HepG2 (cell line): ENCODE measurements around the gene ADORA2B. TPM values are rescaled to one million over a fixed set of nuclear protein-coding genes. Genes with fewer than 3 reads are reported as not detected.

ENCODE experiments used
- ATAC-seq: fragments of 200-7000 bp; cut with Tn5 transposase; 3 replicates; pipeline ENCODE4 v1.9.1; 2020; ENCODE audit warnings: mild to moderate bottlenecking, moderate library complexity
- BruUV-seq: library from RNA; stranded (reverse); fragments of 400-500 nt; replicated peaks from 2 replicates; lab custom pipeline; 2021; lab: Mats Ljungman, UMichigan
- CTCF ChIA-PET: fragments of 300-600 bp; formaldehyde crosslinking; extraction: SDS; loops from one replicate; lab custom pipeline; 2021; ENCODE audit warnings: low total read pairs, inconsistent platforms, low intra/inter-chr PET ratio; lab: Yijun Ruan, JAX
- POLR2A ChIA-PET: fragments of 350-600 bp; sonication (Branson Sonifier 250); formaldehyde crosslinking; loops from one replicate; lab custom pipeline; 2020; ENCODE audit warnings: antibody characterized with exemption, inconsistent platforms; lab: Yijun Ruan, JAX
- DNase-seq: peaks from one replicate; pipeline ENCODE4 v3.0.0-alpha.2; 2015; ENCODE audit warnings: low spot score
- FAIRE-seq: peaks from 3 replicates; lab custom pipeline; 2011; peaks lifted over from hg19 to GRCh38; lab: Jason Lieb, UNC
- H2AFZ ChIP-seq: one replicate; pipeline ENCODE4 v1.6.1; 2011; ENCODE audit warnings: low read length, inconsistent platforms
- H3K27ac ChIP-seq: fragments of 300-600 bp; 3 replicates; pipeline ENCODE4 v1.8.0; 2011; ENCODE audit warnings: mixed run types, mild to moderate bottlenecking, mixed read lengths, low read length, inconsistent platforms; ENCODE audit not compliant: insufficient read depth; ENCODE audit errors: extremely low read length
- H3K27me3 ChIP-seq, 2 experiments: fragments of 200-600 bp in 1 of 2; 2 replicates in 1 of 2; 3 replicates in 1 of 2; pipeline versions ENCODE4 v1.6.0 to v1.8.0; 2011; ENCODE audit warnings: low read length in 2 of 2, mild to moderate bottlenecking in 2 of 2, moderate library complexity in 2 of 2, inconsistent platforms in 1 of 2; ENCODE audit not compliant: insufficient read depth in 2 of 2, control insufficient read depth in 1 of 2
- H3K36me3 ChIP-seq, 2 experiments: fragments of 200-600 bp in 1 of 2; replicated peaks in 1 of 2; 2 replicates in 1 of 2; 3 replicates in 1 of 2; pipeline versions ENCODE4 v1.5.1 to v1.8.0; 2011; ENCODE audit warnings: low read length in 2 of 2, inconsistent platforms in 1 of 2; ENCODE audit not compliant: insufficient read depth in 2 of 2, control insufficient read depth in 1 of 2
- H3K4me1 ChIP-seq: 2 replicates; pipeline ENCODE4 v1.5.1; 2012; ENCODE audit warnings: low read length, inconsistent platforms; ENCODE audit not compliant: insufficient read depth
- H3K4me2 ChIP-seq: 2 replicates; pipeline ENCODE4 v1.6.0; 2011; ENCODE audit warnings: low read depth, low read length, inconsistent platforms
- H3K4me3 ChIP-seq, 3 experiments: fragments of 200-600 bp in 1 of 3; sonication (generic), shearing (Covaris generic) in 1 of 3; replicated peaks in 1 of 3; 2 replicates each; pipeline ENCODE4 v1.5.1; 2011 to 2016; ENCODE audit warnings: low read length in 3 of 3, inconsistent platforms in 2 of 3, low read depth in 2 of 3, mild to moderate bottlenecking in 2 of 3, control low read depth in 1 of 3, mixed read lengths in 1 of 3; ENCODE audit not compliant: insufficient read depth in 1 of 3
- H3K79me2 ChIP-seq: one replicate; pipeline ENCODE4 v1.6.1; 2011; ENCODE audit warnings: low read length, inconsistent platforms; ENCODE audit not compliant: insufficient read depth
- H3K9ac ChIP-seq: 2 replicates; pipeline ENCODE4 v1.6.0; 2011; ENCODE audit warnings: mild to moderate bottlenecking, low read depth, low read length, inconsistent platforms; ENCODE audit not compliant: insufficient read depth
- H3K9me3 ChIP-seq: 2 replicates; pipeline ENCODE4 v1.5.1; 2012; ENCODE audit warnings: mild to moderate bottlenecking, low read length
- H4K20me1 ChIP-seq: 2 replicates; pipeline ENCODE4 v1.6.0; 2011; ENCODE audit warnings: inconsistent platforms, mild to moderate bottlenecking, low read length, moderate library complexity; ENCODE audit not compliant: insufficient read depth
- ASH2L ChIP-seq: fragments of 300-600, 200-600 bp; sonication (generic); IDR thresholded peaks from 2 replicates; pipeline ENCODE4 v1.7.0; 2017; ENCODE audit warnings: low read depth, mild to moderate bottlenecking, moderate library complexity, mixed read lengths, low read length; ENCODE audit not compliant: insufficient read length
- CBX1 ChIP-seq: IDR thresholded peaks from one replicate; pipeline ENCODE4 v1.6.1; 2016; ENCODE audit warnings: antibody characterized with exemption, low read depth
- EHMT2 ChIP-seq: fragments of 200-600 bp; sonication (generic); IDR thresholded peaks from 2 replicates; pipeline ENCODE4 v1.7.0; 2017; ENCODE audit warnings: antibody characterized with exemption, low read depth, low read length, borderline replicate concordance
- FOXC1 ChIP-seq: sonication (generic); formaldehyde crosslinking; IDR thresholded peaks from 2 replicates; pipeline ENCODE4 v1.8.0; 2022; ENCODE audit warnings: mild to moderate bottlenecking, missing genetic modification reagents, borderline replicate concordance
- GABPB1 ChIP-seq: IDR thresholded peaks from 2 replicates; pipeline ENCODE4 v1.6.1; 2016; ENCODE audit warnings: mild to moderate bottlenecking, missing genetic modification reagents, moderate library complexity, missing compliant biosample characterization
- HMGA1 ChIP-seq: sonication (generic); formaldehyde crosslinking; conservative IDR thresholded peaks from 2 replicates; pipeline ENCODE4 v1.4.0; 2020; ENCODE audit warnings: missing genetic modification reagents
- HNRNPH1 ChIP-seq: fragments of 200-400 bp; formaldehyde crosslinking; optimal IDR thresholded peaks from 2 replicates; pipeline ENCODE3; 2017; ENCODE audit warnings: mild to moderate bottlenecking, low read depth, low read length
- HOXA3 ChIP-seq: sonication (generic); formaldehyde crosslinking; IDR thresholded peaks from 2 replicates; pipeline ENCODE4 v1.5.0; 2020; ENCODE audit warnings: missing genetic modification reagents
- KLF16 ChIP-seq, 2 experiments: sonication (generic) in 1 of 2; formaldehyde crosslinking in 1 of 2; IDR thresholded peaks; 2 replicates each; pipeline versions ENCODE4 v1.6.1 to v1.8.0; 2016 to 2023; ENCODE audit warnings: missing genetic modification reagents in 2 of 2, missing compliant biosample characterization in 1 of 2
- NCOR1 ChIP-seq: fragments of 200-600 bp; sonication (generic); IDR thresholded peaks from 2 replicates; pipeline ENCODE4 v1.7.0; 2017; ENCODE audit warnings: antibody characterized with exemption, low read length, borderline replicate concordance
- PHF21A ChIP-seq: sonication (generic); formaldehyde crosslinking; IDR thresholded peaks from 2 replicates; pipeline ENCODE4 v1.5.0; 2020; ENCODE audit warnings: mild to moderate bottlenecking, missing genetic modification reagents
- ZBTB10 ChIP-seq: sonication (generic); formaldehyde crosslinking; IDR thresholded peaks from 2 replicates; pipeline ENCODE4 v1.4.0; 2020; ENCODE audit warnings: missing genetic modification reagents, borderline replicate concordance
- ZNF678 ChIP-seq: sonication (generic); formaldehyde crosslinking; IDR thresholded peaks from 2 replicates; pipeline ENCODE4 v1.4.0; 2020; ENCODE audit warnings: mild to moderate bottlenecking, missing genetic modification reagents
- ZNF724P ChIP-seq: sonication (generic); formaldehyde crosslinking; IDR thresholded peaks from 2 replicates; pipeline ENCODE4 v1.8.0; 2022; ENCODE audit warnings: missing genetic modification reagents, borderline replicate concordance
- WGBS: methylation state at CpG from one replicate; pipeline ENCODE4 v1.1.6; 2017; ENCODE audit warnings: low lambda C conversion rate; 5-methylcytosine and 5-hydroxymethylcytosine counted together
- in situ Hi-C: cut with HindIII; loops from 2 replicates; pipeline ENCODE4 v1.10.0; 2017; ENCODE audit warnings: low pct_unique_long_range_greater_than_20kb; ENCODE audit not compliant: extremely low pct_ligation_motif_present
- intact Hi-C: fragments of 100-400 bp; cut with micrococcal nuclease; formaldehyde crosslinking; loops from one replicate; pipeline ENCODE4 v1.10.0; 2022; ENCODE audit not compliant: unreplicated experiment
- polyA plus RNA-seq, 8 experiments: library from polyadenylated mRNA; depleted of rRNA in 3 of 8; stranded (reverse) in 7 of 8; unstranded in 1 of 8; fragments of >200 nt; fragmentation: Illumina TruSeq in 4 of 8; extraction: Trizol in 4 of 8; gene quantifications; 2 replicates each; pipeline versions ENCODE4 v1.2.1 to v1.2.3, GENCODE V29; 2011 to 2016; ENCODE audit warnings: low read depth in 4 of 8, missing spikeins in 1 of 8, mixed read lengths in 1 of 8; ENCODE audit not compliant: insufficient read depth in 1 of 8
- total RNA-seq, 5 experiments: library from RNA; depleted of rRNA; stranded (reverse); fragments of >200 nt; fragmentation: Illumina TruSeq; extraction: Trizol; gene quantifications; 2 replicates each; pipeline ENCODE4 v1.2.3, GENCODE V29; 2016; ENCODE audit warnings: low read depth in 1 of 5
- TF ChIP-seq, protein P1 (sequence below): sonication (generic); formaldehyde crosslinking; IDR thresholded peaks from one replicate; pipeline ENCODE4 v1.5.1; 2020; ENCODE audit warnings: mild to moderate bottlenecking, missing genetic modification reagents; ENCODE audit errors: not compliant biosample characterization

Gene ADORA2B
- total and polyA plus RNA-seq, 2 of the 13 experiments (the other 11 are each of a cell fraction or from before 2014, with no cell fraction given), result 10.4 to 20.0 TPM

DNA sequence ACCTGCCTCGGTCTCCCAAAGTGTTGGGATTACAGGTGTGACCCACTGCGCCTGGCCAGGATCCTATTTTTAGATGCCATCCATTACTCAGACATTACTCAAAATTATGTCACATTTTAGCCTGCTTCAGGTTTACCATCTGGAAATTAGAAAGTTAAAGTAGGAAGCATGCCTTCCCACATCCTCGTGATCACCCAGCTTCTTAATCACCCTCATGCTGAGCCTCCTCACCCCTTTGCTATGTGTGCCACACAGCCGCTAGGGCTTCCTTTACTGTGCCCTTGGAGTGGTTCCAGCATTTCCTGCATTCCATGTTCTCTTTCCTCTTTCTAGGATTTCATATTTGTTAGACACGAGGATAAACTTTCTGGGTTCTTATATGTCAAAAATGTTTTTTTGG, 9.3 kb downstream of the ADORA2B start:
- Histone ChIP-seq H3K79me2 (peaks cover 6% of the 10 kb centered on the region), H3K9ac (no peak overlapping the region), H3K4me1 (peaks cover 22% of the 10 kb centered on the region), H3K4me3 (no peak overlapping the region), H3K27ac (no peak overlapping the region), H2AFZ (no peak overlapping the region), H3K36me3 (peaks cover 7 to 8% of the 10 kb centered on the region in 2 experiments; a peak in 4 of 5 replicates), H3K4me2 (no peak overlapping the region), H3K27me3 (no peaks in the 10 kb centered on the region), H3K9me3 (no peaks in the 10 kb centered on the region), H4K20me1 (no peaks in the 10 kb centered on the region)
- DNase-seq (no peak), ATAC-seq (no peak), FAIRE-seq (no peak)
- no TSS peak for BruUV-seq
- 91% methylated on average over 5 of the region's 5 CpGs for WGBS
- ChIA-PET POLR2A (no interaction called here), CTCF (no interaction called here)
- in situ Hi-C loops, result no loop called here
- intact Hi-C loops, result no loop called here
- TF ChIP-seq ASH2L, result no peak
- no peak for TF ChIP-seq EHMT2
- no peak for TF ChIP-seq NCOR1
- TF ChIP-seq HOXA3 (CRISPR knock-in tag), result no peak
- TF ChIP-seq, protein P1, sequence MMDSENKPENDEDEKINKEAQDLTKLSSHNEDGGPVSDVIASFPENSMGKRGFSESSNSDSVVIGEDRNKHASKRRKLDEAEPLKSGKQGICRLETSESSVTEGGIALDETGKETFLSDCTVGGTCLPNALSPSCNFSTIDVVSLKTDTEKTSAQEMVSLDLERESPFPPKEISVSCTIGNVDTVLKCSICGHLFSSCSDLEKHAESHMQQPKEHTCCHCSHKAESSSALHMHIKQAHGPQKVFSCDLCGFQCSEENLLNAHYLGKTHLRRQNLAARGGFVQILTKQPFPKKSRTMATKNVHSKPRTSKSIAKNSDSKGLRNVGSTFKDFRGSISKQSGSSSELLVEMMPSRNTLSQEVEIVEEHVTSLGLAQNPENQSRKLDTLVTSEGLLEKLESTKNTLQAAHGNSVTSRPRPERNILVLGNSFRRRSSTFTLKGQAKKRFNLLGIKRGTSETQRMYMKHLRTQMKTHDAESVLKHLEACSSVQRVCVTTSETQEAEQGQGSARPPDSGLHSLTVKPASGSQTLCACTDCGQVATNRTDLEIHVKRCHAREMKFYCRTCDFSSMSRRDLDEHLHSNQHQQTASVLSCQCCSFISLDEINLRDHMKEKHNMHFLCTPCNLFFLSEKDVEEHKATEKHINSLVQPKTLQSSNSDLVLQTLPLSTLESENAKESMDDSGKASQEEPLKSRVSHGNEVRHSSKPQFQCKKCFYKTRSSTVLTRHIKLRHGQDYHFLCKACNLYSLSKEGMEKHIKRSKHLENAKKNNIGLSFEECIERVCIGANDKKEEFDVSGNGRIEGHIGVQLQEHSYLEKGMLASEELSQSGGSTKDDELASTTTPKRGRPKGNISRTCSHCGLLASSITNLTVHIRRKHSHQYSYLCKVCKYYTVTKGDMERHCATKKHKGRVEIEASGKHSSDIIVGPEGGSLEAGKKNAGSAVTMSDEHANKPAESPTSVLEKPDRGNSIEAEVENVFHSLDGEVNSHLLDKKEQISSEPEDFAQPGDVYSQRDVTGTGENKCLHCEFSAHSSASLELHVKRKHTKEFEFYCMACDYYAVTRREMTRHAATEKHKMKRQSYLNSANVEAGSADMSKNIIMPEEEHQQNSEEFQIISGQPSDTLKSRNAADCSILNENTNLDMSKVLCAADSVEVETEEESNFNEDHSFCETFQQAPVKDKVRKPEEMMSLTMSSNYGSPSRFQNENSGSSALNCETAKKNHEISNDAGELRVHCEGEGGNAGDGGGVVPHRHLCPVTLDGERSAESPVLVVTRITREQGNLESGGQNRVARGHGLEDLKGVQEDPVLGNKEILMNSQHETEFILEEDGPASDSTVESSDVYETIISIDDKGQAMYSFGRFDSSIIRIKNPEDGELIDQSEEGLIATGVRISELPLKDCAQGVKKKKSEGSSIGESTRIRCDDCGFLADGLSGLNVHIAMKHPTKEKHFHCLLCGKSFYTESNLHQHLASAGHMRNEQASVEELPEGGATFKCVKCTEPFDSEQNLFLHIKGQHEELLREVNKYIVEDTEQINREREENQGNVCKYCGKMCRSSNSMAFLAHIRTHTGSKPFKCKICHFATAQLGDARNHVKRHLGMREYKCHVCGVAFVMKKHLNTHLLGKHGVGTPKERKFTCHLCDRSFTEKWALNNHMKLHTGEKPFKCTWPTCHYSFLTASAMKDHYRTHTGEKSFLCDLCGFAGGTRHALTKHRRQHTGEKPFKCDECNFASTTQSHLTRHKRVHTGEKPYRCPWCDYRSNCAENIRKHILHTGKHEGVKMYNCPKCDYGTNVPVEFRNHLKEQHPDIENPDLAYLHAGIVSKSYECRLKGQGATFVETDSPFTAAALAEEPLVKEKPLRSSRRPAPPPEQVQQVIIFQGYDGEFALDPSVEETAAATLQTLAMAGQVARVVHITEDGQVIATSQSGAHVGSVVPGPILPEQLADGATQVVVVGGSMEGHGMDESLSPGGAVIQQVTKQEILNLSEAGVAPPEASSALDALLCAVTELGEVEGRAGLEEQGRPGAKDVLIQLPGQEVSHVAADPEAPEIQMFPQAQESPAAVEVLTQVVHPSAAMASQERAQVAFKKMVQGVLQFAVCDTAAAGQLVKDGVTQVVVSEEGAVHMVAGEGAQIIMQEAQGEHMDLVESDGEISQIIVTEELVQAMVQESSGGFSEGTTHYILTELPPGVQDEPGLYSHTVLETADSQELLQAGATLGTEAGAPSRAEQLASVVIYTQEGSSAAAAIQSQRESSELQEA, result no peak
- no peak for TF ChIP-seq ZNF724P (CRISPR knock-in tag)
- no peak for TF ChIP-seq CBX1
- no peak for TF ChIP-seq GABPB1
- TF ChIP-seq HMGA1 (CRISPR knock-in tag), result no peak
- TF ChIP-seq KLF16 (CRISPR knock-in tag; IDR thresholded peaks at IDR 0.05), result no peak
- TF ChIP-seq HNRNPH1, result no peak
- no peak for TF ChIP-seq ZBTB10 (CRISPR knock-in tag)
- no peak for TF ChIP-seq PHF21A (CRISPR knock-in tag)
- no peak for TF ChIP-seq ZNF678 (CRISPR knock-in tag)
- no peak for TF ChIP-seq FOXC1 (CRISPR knock-in tag)
